IPS DF 19.7 (cell line): ENCODE results near the gene FNDC10.
"Not testable (repeated sequence)": the region's sequence is repeated elsewhere in the genome, so short reads cannot be mapped to it uniquely, and the experiment has no call there.

ENCODE experiments used
- DNase-seq: peaks from one replicate; pipeline ENCODE4 v3.0.0-alpha.2; 2013; ENCODE audit warnings: low read depth, low spot score

FNDC10 gene

DNA sequence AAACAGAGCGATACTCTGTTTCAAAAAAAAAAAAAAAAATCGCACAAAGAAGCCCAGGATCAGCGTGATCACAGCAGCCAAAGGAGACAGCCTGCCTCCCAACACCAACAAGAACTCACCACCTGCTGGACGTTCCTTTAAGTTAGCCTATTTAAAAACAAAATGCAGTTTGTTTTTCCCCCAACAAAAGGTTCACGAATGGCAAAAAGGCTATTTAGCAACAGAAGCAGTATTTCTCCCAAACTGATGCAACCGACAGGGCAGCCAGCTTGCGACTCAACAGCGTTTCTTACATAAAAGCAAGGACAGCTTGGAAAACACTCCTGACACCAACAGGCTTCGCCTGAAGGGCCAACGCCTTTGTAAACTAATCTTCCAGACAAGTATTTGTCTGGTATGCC is 32.0 kb downstream of the FNDC10 start:
- DNase-seq, result no peak

DNA sequence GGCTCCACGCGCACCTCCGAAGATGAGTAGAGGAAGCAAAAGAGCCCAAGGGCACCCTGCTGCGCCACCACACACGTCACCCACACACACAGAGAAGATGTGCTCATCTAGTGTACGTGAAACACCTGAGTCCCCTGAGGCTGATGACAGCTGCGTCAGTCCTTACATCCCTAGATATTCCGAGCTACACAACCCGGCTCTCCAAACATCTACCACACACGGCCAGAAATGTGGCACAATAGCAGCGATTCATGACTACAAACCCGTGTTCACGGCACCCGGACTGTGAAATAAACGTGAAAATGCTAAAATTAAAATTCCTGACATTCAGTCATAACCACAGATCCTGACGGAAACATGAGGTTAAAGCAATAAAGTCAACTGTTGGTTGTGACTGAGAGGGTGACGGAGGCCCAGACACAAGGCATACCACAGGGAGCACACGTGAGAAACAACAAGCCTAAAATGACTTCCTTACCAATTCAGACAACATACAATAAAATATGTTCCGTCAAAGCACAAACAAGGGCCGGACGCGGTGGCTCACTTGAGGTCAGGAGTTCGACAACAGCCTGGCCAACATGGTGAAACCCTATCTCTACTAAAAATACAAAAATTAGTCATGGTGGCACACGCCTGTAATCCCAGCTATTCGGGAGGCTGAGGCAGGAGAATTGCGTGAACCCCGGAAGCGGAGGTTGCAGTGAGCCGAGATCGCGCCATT is 32.6 kb downstream of the FNDC10 start:
- no peak for DNase-seq

DNA sequence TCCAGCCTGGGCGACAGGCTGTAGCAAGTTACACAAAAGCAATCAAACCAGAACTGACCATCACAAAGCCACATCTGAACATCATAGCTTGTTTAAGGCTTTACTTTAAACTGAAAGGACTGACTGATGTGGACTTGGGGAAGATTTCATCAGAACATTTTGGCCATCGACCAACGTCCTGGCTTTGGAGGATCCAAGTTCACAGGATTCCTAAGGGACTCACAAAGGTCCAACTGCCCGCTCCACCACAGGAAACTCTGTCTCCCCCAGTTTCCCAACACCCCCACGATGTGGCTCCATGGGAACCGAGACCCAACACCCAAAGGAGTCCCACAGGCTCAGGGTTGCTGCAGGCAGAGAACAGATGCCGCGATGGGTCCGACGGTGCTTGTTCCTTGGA is 34.6 kb downstream of the FNDC10 start:
- DNase-seq, result no peak

DNA sequence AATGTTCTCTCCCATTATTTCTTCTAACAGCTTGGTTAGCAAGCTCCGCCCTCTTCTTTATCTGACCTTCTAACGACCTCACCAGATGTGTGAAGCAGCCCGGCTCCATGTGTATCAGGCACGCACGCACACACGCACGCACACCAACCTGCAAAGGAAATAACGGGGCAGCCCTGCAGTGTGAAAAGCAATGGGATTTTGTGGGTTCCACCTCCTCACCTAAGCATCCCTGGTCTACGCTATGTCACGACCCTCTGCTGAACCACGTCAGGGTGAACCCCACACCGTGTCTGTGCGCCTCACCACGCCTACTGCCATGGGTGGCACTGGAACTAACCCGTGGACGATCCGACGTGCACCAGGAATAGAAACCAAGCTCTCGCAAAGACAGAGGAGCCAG is 35.7 kb downstream of the FNDC10 start:
- DNase-seq, result no peak

DNA sequence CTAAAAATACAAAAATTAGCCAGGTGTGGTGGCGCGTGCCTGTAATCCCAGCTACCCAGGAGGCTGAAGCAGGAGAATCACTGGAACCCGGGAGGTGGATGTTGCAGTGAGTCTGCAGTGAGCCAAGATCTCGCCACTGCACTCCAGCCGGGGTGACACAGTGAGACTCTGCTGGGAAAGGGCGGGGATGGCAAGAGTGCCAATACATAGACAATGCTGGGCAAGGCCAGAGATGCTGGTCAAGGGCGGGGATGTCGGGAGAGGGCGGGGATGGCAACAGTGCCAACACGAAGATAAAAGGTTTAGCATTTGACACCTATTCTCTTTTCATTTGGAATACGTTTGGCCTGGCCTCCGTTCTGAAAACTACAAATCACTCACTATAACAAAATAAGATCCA is 36.2 kb downstream of the FNDC10 start:
- DNase-seq, result no peak

DNA sequence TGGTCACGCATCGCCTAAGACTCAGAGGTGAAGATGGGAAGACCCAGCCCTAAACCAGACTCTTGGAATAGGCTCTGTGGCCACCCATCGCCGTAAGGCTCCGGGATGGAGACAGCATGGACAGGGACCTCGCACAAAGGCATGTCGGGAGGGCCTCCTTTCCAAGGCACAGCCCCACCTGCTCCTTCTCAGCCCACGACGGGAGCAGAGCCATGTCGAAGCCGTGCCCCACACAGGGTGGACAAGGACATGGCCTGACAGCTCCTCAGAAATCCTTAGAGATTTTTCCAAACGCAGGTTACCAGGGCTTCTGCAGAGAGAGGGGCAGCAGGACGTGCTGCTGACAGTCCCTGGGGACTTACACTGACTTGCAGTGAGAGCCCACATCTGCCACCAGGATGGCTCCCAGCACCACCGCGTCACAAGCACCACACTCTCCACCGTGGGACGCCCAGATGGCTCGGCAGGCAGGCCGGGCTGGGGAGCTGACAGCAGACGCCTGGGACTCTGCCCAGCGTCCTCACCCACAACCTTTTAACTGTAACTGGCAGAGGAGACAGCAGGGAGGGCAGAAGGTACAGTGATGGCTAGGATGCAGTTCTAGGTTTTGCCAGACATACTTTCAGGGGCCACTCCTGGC is 37.3 kb downstream of the FNDC10 start:
- no peak for DNase-seq

DNA sequence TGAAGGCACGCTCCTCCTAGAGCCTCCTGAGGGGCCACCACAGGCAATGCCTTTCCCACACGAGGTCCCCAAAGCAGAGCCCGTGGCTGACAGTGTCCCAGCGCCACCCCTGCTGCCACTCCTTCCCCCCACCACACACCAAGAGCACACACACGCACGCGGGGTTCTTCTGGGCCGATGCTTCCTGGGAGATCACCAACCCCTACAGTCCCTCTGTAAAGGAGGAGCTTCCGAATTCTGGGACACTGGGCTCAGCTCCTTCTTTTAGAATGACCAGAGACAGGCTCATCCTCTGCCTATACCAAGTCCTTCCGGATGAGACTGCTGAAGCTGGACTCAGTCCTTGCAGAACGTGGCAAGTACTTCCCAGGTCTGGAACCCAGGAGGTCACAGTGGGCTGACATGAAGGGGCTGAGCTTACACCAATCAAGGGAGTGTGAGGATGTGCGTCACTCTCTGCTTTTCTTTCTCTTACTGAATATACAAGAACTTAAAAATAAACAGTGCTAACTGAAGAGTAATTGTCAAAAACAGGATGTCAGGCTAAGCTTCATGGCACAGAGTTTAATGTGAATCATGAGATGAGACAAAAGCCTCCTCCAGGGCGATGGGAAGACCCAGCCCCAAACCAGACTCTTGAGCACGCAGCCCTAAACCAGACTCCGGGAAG is 38.0 kb downstream of the FNDC10 start:
- no peak for DNase-seq

DNA sequence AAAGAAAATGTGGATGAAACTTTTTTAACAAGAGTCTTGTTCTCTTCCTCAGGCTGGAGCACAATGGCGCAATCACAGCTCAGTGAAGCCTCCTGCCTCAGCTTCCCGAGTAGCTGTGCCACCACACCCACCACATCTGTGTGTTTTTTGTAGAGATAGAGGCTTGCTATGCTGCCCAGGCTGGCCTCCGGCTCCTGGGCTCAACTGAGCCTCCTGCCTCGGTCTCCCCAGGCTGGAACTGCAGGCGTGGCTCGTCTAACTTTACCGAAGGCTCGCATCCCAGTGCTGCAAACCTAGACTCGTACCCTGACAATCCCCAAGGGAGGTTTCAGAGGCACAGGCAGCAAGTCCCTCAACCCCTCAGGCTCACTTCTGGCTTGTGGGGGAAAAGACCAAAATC is 39.8 kb downstream of the FNDC10 start:
- DNase-seq, result no peak

DNA sequence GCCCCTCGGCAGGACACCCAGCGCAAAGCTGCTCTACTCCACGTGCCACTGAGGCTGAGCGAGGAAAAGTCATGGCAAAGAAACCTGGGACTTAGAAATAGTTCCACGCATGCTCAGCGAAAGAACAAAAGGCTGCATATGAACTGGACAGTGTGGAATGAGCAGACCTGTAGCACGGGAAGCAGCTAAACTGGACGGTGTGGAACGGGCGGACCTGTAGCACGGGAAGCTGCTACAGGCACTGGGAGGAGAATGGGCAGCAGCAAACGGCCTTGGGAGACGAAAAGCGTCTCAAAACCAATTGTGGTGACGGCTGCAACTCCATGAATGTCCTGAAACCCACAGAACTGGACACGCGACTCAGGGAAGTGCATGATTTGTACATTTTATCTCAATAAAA is 40.9 kb downstream of the FNDC10 start:
- DNase-seq, result no peak

DNA sequence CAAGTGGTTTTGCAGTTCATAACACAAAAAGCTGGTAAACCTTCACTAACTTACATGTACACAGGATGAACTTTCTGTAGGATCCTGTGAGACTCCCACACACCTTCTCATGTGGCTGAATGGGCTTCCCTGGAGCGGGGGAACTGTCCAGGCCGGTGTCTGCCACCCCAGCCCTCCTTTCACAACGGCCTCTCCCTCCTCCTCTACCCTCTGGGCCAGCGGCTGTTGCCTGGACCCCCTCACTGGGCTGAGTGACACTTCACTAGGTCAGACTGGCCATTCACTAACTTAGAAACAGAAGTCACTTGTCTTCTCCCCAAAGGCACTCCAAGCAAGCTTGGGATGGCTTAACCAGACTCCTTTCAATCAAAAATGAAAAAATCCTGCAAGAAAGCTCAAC is 41.3 kb downstream of the FNDC10 start:
- DNase-seq, result no peak

DNA sequence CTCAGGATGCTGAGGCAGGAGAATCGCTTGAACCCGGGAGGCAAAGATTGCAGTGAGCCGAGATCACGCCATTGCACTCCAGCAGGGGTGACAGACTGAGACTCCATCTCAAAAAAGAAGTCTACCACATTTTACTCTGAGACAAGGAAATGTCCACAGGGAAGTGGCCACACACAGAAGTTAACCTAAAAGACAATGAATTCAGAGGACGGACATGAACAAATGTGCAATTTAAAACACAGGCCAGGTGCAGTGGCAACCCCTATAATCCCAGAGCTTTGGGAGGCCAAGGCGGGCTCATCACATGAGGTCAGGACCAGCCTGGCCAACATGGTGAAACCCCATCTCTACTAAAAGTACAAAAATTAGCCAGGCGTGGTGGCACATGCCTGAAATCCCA is 42.2 kb downstream of the FNDC10 start:
- DNase-seq, result not testable (repeated sequence)

DNA sequence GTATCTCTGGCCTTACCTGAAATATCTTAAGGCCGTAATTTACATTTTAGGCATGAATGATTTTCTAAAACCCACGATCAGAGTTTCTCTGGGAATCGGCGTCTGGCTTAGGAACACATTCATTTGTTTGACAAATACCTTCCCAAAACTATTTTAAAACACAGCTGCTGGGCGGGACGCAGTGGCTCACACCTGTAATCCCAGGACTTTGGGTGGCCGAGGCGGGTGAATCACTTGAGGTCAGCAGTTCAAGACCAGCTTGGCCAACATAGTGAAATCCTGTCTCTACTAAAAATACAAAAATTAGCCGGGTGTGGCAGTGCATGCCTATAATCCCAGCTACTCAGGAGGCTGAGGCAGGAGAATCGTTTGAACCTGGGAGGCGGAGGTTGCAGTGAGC is 43.0 kb downstream of the FNDC10 start:
- DNase-seq, result not testable (repeated sequence)

DNA sequence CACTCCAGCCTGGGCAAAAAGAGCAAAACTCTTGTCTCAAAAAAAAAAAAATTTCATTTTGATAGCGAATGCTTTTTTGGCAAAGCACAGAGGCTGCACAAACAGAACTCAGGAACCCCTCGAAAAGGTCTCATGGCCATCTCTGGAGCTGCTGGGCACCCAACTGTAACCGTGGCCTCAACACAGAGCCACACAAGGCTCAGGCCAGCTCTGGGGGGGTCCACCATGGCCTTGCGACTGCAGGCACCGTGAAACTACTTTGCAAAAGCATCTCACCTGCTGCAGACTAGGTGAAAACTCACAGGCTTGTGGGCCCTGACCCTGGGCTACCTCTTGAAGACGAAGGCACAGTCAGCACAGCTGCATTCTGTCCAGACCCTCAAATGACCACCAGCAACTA is 43.4 kb downstream of the FNDC10 start:
- DNase-seq, result no peak

DNA sequence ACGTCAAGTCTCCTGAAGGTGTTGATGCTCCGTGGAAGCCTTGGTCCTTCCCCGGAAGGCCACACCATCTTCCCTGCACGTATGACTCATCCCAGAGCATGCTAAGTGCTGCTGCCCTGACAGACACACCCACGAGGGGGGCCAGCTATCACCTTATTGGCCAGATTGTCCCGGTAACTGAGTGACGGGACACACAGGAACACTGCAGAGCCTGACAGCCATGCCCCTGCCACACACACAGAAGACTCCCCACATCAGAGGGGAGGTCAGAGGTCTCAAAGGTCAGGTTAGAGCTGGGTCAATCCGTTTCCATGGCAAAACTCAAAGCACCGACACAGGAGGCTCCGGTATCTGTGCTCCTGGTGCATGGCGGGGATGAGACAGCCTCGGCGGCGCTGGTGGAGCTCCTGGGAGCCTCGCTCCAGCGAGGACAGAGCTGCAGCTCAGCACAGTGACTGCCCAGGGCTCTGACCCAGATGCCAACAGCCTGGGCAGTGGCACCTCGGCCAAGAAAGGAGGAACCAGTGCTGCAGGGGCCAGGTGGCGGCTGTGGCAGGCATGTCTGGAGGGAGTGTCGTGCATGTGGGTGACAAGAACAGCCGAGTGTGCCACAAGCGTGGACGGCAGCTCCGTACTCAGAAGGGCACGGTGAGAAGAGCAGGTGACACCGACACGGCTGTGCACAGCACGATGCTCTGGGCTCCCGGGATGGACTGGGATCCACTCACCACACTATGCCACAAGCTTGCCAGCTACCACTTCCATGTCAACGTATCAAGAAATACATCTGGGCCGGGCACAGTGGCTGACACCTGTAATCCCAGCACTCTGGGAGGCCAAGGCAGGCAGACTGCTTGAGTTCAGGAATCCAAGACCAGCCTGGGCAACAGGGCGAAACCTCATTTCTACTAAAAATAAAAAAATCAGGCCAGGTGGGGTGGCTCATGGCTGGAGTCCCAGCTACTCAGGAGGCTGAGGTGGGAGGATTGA is 44.7 kb downstream of the FNDC10 start:
- no peak for DNase-seq

DNA sequence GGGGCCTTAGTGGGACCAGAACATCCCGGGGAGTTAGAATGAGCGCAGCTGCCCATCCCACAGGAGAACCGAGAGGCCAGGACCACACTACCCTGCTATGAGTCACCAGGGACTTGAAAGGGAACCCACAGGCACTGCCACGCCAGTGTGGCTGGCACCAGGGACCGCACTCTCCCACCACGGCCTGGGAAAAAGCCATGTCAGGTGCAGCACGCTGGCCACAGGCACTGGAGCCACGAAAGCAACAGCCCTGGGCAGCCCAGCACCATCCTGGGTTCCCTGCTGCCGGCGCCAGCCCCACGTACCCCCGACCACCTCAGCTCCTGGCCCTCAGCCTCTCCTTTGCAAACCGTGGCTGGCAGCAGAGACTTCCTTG is 45.4 kb downstream of the FNDC10 start:
- DNase-seq, result no peak

DNA sequence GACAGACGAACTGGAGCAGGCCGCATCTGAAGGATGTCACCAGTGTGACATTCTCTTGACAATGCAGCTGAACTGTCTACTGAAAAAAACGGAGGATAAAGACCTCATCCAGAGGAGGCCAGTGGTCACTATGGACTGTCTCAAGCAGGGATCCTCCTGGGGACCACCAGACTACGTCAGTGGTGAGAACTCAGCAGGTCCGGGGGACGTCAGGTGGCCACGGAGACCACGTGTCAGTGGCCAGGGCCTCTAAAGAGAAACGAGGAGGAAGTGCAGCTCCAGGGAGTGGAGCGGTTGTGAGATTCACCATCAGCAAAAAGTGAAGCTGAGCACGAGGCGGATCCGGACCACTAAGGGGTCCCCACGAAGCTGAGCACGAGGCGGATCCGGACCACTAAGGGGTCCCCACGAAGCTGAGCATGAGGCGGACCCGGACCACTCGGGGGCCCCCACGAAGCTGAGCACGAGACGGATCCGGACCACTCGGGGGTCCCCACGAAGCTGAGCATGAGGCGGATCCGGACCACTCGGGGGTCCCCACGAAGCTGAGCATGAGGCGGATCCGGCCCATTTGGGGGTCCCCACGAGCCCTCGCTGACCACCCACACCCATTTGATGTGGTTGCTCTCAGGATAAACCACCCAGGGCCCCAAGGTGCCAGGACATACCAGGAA is 46.0 kb downstream of the FNDC10 start:
- DNase-seq, result no peak

DNA sequence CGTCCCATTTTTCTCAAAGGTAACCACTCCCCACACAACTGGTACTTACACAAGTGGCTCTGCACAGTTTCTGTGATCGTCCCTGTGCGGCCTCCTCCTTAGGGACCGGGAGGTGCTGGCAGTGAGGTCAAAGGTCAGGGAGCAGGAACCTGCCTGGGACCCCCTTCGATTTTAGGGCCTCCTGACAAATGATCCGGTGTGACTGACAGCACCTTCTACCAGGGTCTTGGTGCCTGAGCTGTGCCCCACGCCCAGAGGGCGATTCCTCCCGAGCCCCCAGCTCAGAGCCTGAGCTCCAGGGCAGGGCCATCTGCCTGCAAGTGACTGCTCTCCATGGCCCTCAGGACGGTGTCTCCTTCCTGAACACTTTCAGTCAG is 47.7 kb downstream of the FNDC10 start:
- no peak for DNase-seq

DNA sequence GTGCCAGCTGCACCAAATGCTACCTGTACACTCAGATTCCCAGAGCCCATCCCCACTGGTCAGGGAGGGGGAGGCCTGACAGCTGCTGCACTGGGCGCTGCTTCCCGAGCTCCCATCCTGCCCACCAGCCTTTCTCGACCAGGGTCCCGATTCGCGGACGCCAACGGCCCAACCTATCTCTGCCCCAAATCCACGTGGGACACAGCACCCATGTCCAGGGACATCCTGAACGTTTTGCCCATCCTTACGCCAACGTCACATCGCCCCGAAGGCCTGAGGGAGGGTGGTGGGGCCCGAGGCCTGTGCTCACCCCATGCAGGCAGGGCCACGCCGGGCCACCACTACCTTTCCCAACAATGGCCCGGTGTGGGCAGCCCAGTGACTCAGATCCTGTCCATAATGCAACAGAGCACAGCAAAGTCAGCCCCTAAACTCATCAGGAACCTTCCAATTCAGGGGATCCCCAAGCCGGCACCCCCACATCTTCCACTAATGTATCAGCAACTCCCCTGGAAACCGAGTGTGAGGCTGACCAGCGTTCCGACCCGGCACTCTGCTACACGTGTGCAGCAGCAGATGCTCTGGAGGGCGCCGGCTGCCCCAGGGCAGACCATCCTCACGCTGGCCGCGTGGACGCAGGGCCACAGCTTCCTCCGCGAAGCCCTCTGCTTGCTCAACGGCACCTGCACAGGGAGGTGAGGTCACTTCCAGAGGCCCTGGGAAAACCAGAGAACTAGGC is 48.2 kb downstream of the FNDC10 start:
- no peak for DNase-seq

DNA sequence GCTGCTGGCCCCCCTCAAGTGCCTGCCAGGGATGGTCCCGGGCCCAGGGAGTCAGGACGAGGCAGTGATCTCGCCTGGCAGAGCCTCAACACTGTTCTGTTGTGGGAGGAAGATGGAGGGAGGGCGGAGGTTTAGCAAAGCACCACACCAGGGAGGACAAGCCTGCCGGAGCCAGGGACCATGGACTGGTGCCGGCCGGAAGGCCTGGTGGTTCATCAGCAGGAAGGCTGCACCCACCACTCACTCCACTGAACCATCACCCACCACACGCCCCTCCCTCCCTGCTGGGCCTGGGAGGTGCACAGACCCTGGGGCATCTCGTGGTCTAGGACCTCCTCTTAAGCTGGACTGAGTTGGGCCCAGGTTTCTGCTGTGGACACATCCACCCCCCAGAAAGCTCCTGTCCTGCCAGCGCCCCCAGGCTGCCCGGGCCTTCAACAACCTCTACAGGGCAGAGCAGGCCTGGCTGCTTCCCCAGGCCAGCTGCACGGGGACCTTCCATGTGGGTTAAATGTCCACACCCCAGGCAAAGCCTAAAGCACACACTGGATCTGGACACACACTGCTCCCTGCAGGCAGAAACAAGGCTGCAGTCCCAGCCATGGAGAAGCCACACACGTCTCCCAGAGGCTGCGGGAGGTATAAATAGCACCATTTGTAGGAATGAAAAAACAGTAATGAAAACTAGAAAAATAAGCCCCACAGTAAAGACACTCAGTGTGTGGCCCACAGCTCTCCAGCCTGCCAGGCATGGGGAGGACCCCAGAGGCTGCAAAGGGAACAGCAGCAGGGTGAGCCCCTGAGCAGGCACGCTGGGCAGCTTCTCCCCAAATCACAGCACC is 49.1 kb downstream of the FNDC10 start:
- DNase-seq, result no peak

DNA sequence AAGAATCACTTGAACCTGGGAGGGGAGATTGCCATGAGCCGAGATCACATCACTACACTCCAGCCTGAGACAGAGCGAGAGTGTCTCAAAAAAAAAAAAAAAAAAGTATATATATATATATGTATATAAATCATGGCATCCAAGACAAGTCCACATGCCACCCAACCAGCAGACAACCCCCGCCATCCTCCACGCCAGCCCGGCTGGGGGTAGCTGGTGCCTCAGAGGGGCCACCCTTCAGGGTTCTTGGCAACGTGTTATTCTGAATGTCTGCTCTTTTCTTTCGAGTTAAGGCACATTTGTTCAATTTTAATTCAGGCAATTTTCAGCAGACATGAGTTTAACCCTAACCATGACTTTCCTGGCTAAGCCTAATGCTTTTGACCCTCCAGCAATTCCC is 49.8 kb downstream of the FNDC10 start:
- DNase-seq, result no peak
